GM18508 (cell line): ENCODE results near the gene KDM4F.
A peak's percentile ranks its signal among the peaks of the same experiment; 100 is the strongest.

Experiments used
- ATAC-seq: cut with Tn5 transposase; IDR thresholded peaks from one replicate; pipeline ENCODE4 v1.9.1; 2021; ENCODE audit warnings: moderate number of reproducible peaks; ENCODE audit not compliant: insufficient read depth, unreplicated experiment

KDM4F gene

GRCh38 chr11:95088946-95089619 is 39.9 kb downstream of the KDM4F start:
- ATAC-seq, result peak; percentile 25

- peak; percentile 76 for ATAC-seq
These were observed 40.7 kb downstream of the KDM4F start, which contains the start of gene ENDOD1 for GRCh38 chr11:95089620-95090542. ENDOD1 (plus strand) TSS chr11:95089846; CDS start chr11:95089928, 82 bp downstream.

- ATAC-seq, result no peak
These were observed 42.5 kb downstream of the KDM4F start for GRCh38 chr11:95091663-95092180.

GRCh38 chr11:95092549-95093324 is 43.5 kb downstream of the KDM4F start:
- ATAC-seq, result no peak

- no peak for ATAC-seq
These were observed 44.3 kb downstream of the KDM4F start for GRCh38 chr11:95093548-95093947.

- ATAC-seq, result peak; percentile 94
These were observed 46.8 kb downstream of the KDM4F start for GRCh38 chr11:95095858-95096587.

GRCh38 chr11:95097209-95097608 is 48.0 kb downstream of the KDM4F start:
- ATAC-seq, result no peak

- no peak for ATAC-seq
These were observed 49.6 kb downstream of the KDM4F start for GRCh38 chr11:95098826-95099225.

GRCh38 chr11:95100191-95100648 is 51.0 kb downstream of the KDM4F start:
- ATAC-seq, result no peak
